Chondrocyte (in vitro differentiated cells): ENCODE measurements around the gene RHOG. TPM values are rescaled to one million over a fixed set of nuclear protein-coding genes. Genes with fewer than 3 reads are reported as not detected.

Experiments
- DNase-seq: peaks from one replicate; pipeline ENCODE4 v3.0.0; 2021; ENCODE audit warnings: mixed read lengths, low spot score
- H3K27ac Mint-ChIP-seq: one replicate; pipeline ENCODE4 v1.8.0; 2021; ENCODE audit warnings: mild to moderate bottlenecking, moderate library complexity, mixed read lengths; ENCODE audit not compliant: unreplicated experiment
- H3K27me3 Mint-ChIP-seq: 2 replicates; pipeline ENCODE4 v1.8.0; 2021; ENCODE audit warnings: low read depth, mixed read lengths
- H3K36me3 Mint-ChIP-seq: 2 replicates; pipeline ENCODE4 v1.8.0; 2021; ENCODE audit warnings: low read depth, mixed read lengths
- H3K4me1 Mint-ChIP-seq: 2 replicates; pipeline ENCODE4 v1.8.0; 2021; ENCODE audit warnings: low read depth, mild to moderate bottlenecking, mixed read lengths
- H3K4me3 Mint-ChIP-seq: one replicate; pipeline ENCODE4 v1.8.0; 2021; ENCODE audit warnings: mild to moderate bottlenecking, moderate library complexity, mixed read lengths; ENCODE audit not compliant: unreplicated experiment
- H3K9me3 Mint-ChIP-seq: 2 replicates; pipeline ENCODE4 v1.8.0; 2021; ENCODE audit warnings: low read depth, mixed read lengths
- CTCF ChIP-seq: fragments of 200-600 bp; sonication (generic); IDR thresholded peaks from 2 replicates; pipeline ENCODE4 v1.5.0; 2021; ENCODE audit warnings: antibody characterized with exemption, mild to moderate bottlenecking, moderate library complexity
- total RNA-seq: library from RNA; stranded (reverse); gene quantifications from 3 replicates; pipeline ENCODE4 v1.2.1, GENCODE V29; 2021

Gene RHOG
- total RNA-seq, 1 donor from 2014 or later = 38.9 TPM

- H3K27ac Mint-ChIP-seq = no peak overlapping the region
- no peaks in the 10 kb centered on the region for H3K27me3 Mint-ChIP-seq
- H3K4me3 Mint-ChIP-seq = no peak overlapping the region
- TF ChIP-seq CTCF = no peak
- DNase-seq = no peak
- peaks cover 5% of the 10 kb centered on the region for H3K4me1 Mint-ChIP-seq
- no peaks in the 10 kb centered on the region for H3K9me3 Mint-ChIP-seq
- peaks cover 16% of the 10 kb centered on the region for H3K36me3 Mint-ChIP-seq
These were observed 16.8 kb downstream of the RHOG start for GRCh38 chr11:3823762-3824506.

GRCh38 chr11:3823303-3823702, 17.5 kb downstream of the RHOG start:
- no peaks in the 10 kb centered on the region for H3K9me3 Mint-ChIP-seq
- H3K4me1 Mint-ChIP-seq = peaks cover 5% of the 10 kb centered on the region
- TF ChIP-seq CTCF = no peak
- DNase-seq = no peak
- peaks cover 16% of the 10 kb centered on the region for H3K36me3 Mint-ChIP-seq
- no peak overlapping the region for H3K27ac Mint-ChIP-seq
- H3K4me3 Mint-ChIP-seq = no peak overlapping the region
- H3K27me3 Mint-ChIP-seq = no peaks in the 10 kb centered on the region

GRCh38 chr11:3822312-3822711, 18.4 kb downstream of the RHOG start:
- no peak for TF ChIP-seq CTCF
- H3K27me3 Mint-ChIP-seq = no peaks in the 10 kb centered on the region
- H3K27ac Mint-ChIP-seq = no peak overlapping the region
- H3K4me1 Mint-ChIP-seq = peaks cover 5% of the 10 kb centered on the region
- H3K4me3 Mint-ChIP-seq = no peak overlapping the region
- no peaks in the 10 kb centered on the region for H3K9me3 Mint-ChIP-seq
- DNase-seq = no peak
- H3K36me3 Mint-ChIP-seq = peaks cover 10% of the 10 kb centered on the region

- Mint-ChIP-seq H3K36me3 (peaks cover 4% of the 10 kb centered on the region), H3K9me3 (no peaks in the 10 kb centered on the region), H3K27me3 (no peaks in the 10 kb centered on the region), H3K4me1 (peaks cover 5% of the 10 kb centered on the region), H3K4me3 (no peak overlapping the region), H3K27ac (no peak overlapping the region)
- TF ChIP-seq CTCF = no peak
- DNase-seq = no peak
These were observed 19.8 kb downstream of the RHOG start for GRCh38 chr11:3820971-3821370.

- no peak for DNase-seq
- H3K27me3 Mint-ChIP-seq = no peaks in the 10 kb centered on the region
- no peaks in the 10 kb centered on the region for H3K36me3 Mint-ChIP-seq
- TF ChIP-seq CTCF = no peak
- H3K9me3 Mint-ChIP-seq = no peaks in the 10 kb centered on the region
- H3K4me3 Mint-ChIP-seq = no peak overlapping the region
- no peak overlapping the region for H3K27ac Mint-ChIP-seq
- H3K4me1 Mint-ChIP-seq = no peaks in the 10 kb centered on the region
These were observed 23.5 kb downstream of the RHOG start for GRCh38 chr11:3817181-3817800.
